H1 (cell line): ENCODE data around the gene OPN1SW. TPM values are rescaled to one million over a fixed set of nuclear protein-coding genes. Genes with fewer than 3 reads are reported as not detected.

Experiments used
- CTCF ChIA-PET: fragments of 300-600 bp; sonication (Branson Sonifier 250); formaldehyde crosslinking; loops from one replicate; lab custom pipeline; 2021; ENCODE audit not compliant: partially characterized antibody; lab: Charles Lee
- POLR2A ChIA-PET: fragments of 300-600 bp; sonication (Branson Sonifier 250); formaldehyde crosslinking; loops from one replicate; lab custom pipeline; 2021; ENCODE audit warnings: inconsistent platforms; ENCODE audit not compliant: partially characterized antibody; lab: Charles Lee
- DNase-seq, 2 experiments: peaks; one replicate each; pipeline versions ENCODE4 v3.0.0 to v3.0.0-alpha.2; 2010 to 2022; ENCODE audit warnings: low spot score in 2 of 2, low read depth in 1 of 2, mixed read lengths in 1 of 2
- FAIRE-seq: peaks from 2 replicates; lab custom pipeline; 2011; peaks lifted over from hg19 to GRCh38; lab: Jason Lieb, UNC
- H2AFZ ChIP-seq: 2 replicates; pipeline ENCODE4 v1.8.1; 2012; ENCODE audit warnings: low read length, inconsistent platforms
- H2AK5ac ChIP-seq: 2 replicates; pipeline ENCODE4 v1.6.1; 2013; ENCODE audit warnings: low read depth, low read length
- H2BK120ac ChIP-seq: replicated peaks from 2 replicates; pipeline ENCODE3; 2013; ENCODE audit warnings: low read depth, low read length, inconsistent platforms
- H2BK12ac ChIP-seq: 2 replicates; pipeline ENCODE4 v1.6.1; 2013; ENCODE audit warnings: low read depth, low read length
- H2BK15ac ChIP-seq: 2 replicates; pipeline ENCODE4 v1.6.1; 2013; ENCODE audit warnings: low read length
- H2BK20ac ChIP-seq: 2 replicates; pipeline ENCODE4 v1.6.1; 2013; ENCODE audit warnings: low read length
- H2BK5ac ChIP-seq: 2 replicates; pipeline ENCODE4 v1.6.1; 2013; ENCODE audit warnings: low read depth, low read length
- H3K14ac ChIP-seq: 2 replicates; pipeline ENCODE4 v1.6.1; 2013; ENCODE audit warnings: inconsistent platforms; ENCODE audit not compliant: insufficient read length
- H3K18ac ChIP-seq: 2 replicates; pipeline ENCODE4 v1.6.1; 2013; ENCODE audit warnings: low read length; ENCODE audit errors: extremely low read depth
- H3K23ac ChIP-seq: 2 replicates; pipeline ENCODE4 v1.6.1; 2013; ENCODE audit warnings: inconsistent platforms; ENCODE audit not compliant: insufficient read length
- H3K23me2 ChIP-seq: 2 replicates; pipeline ENCODE4 v1.6.1; 2013; ENCODE audit warnings: low read depth, low read length
- H3K27ac ChIP-seq: 2 replicates; pipeline ENCODE4 v1.6.1; 2011; ENCODE audit warnings: low read depth, low read length, inconsistent platforms
- H3K27me3 ChIP-seq, 4 experiments: replicated peaks in 1 of 4; 1 replicate in 1 of 4; 2 replicates in 3 of 4; pipeline versions ENCODE4 v1.6.1 to v1.8.1; 2011 to 2013; ENCODE audit warnings: low read length in 3 of 4, mild to moderate bottlenecking in 3 of 4, inconsistent platforms in 2 of 4, mixed read lengths in 2 of 4, moderate library complexity in 1 of 4; ENCODE audit not compliant: control insufficient read depth in 3 of 4, insufficient read depth in 3 of 4; ENCODE audit errors: extremely low read depth in 1 of 4
- H3K36me3 ChIP-seq, 4 experiments: 2 replicates each; pipeline versions ENCODE4 v1.6.1 to v1.8.1; 2011 to 2013; ENCODE audit warnings: mild to moderate bottlenecking in 4 of 4, low read length in 3 of 4, moderate library complexity in 2 of 4, control low read depth in 1 of 4, inconsistent platforms in 1 of 4; ENCODE audit not compliant: insufficient read depth in 4 of 4, control insufficient read depth in 2 of 4
- H3K4ac ChIP-seq: replicated peaks from 2 replicates; pipeline ENCODE3; 2013; ENCODE audit warnings: low read length, low read depth, mixed read lengths, inconsistent platforms; ENCODE audit not compliant: insufficient read length
- H3K4me1 ChIP-seq, 4 experiments: replicated peaks in 1 of 4; 1 replicate in 1 of 4; 2 replicates in 3 of 4; pipeline versions ENCODE4 v1.6.1 to v1.8.1; 2011 to 2013; ENCODE audit warnings: low read length in 3 of 4, inconsistent platforms in 2 of 4, mixed read lengths in 1 of 4; ENCODE audit not compliant: insufficient read depth in 4 of 4, control insufficient read depth in 3 of 4
- H3K4me2 ChIP-seq, 2 experiments: 2 replicates each; pipeline versions ENCODE4 v1.6.1 to v1.8.1; 2011 to 2013; ENCODE audit warnings: low read depth in 2 of 2, low read length in 2 of 2, control low read depth in 1 of 2, inconsistent platforms in 1 of 2, mild to moderate bottlenecking in 1 of 2; ENCODE audit not compliant: insufficient read depth in 1 of 2
- H3K4me3 ChIP-seq, 4 experiments: fragments of 200-600, 300-600 bp in 1 of 4; sonication (generic), shearing (Covaris generic), sonication (Bioruptor Twin) in 1 of 4; 2 replicates each; pipeline versions ENCODE4 v1.5.1 to v1.8.1; 2011 to 2016; ENCODE audit warnings: low read length in 4 of 4, low read depth in 3 of 4, control low read depth in 2 of 4, inconsistent platforms in 2 of 4, mild to moderate bottlenecking in 2 of 4, mixed read lengths in 1 of 4, moderate library complexity in 1 of 4; ENCODE audit not compliant: insufficient read depth in 2 of 4; ENCODE audit errors: extremely low read depth in 1 of 4
- H3K56ac ChIP-seq: replicated peaks from 2 replicates; pipeline ENCODE3; 2013; ENCODE audit warnings: low read depth, mild to moderate bottlenecking, mixed read lengths, low read length, inconsistent platforms; ENCODE audit not compliant: insufficient read length
- H3K79me1 ChIP-seq: 2 replicates; pipeline ENCODE4 v1.6.1; 2013; ENCODE audit warnings: low read depth, low read length, control low read depth
- H3K79me2 ChIP-seq, 2 experiments: 2 replicates each; pipeline versions ENCODE4 v1.6.1 to v1.8.1; 2012 to 2013; ENCODE audit warnings: low read length in 2 of 2, mild to moderate bottlenecking in 2 of 2, inconsistent platforms in 1 of 2; ENCODE audit not compliant: insufficient read depth in 2 of 2, control insufficient read depth in 1 of 2
- H3K9ac ChIP-seq, 4 experiments: replicated peaks in 1 of 4; 1 replicate in 1 of 4; 2 replicates in 3 of 4; pipeline versions ENCODE4 v1.6.1 to v1.8.1; 2011 to 2013; ENCODE audit warnings: low read depth in 3 of 4, low read length in 3 of 4, control low read depth in 2 of 4, mild to moderate bottlenecking in 2 of 4, moderate library complexity in 2 of 4, inconsistent platforms in 1 of 4; ENCODE audit errors: extremely low read depth in 1 of 4
- H3K9me3 ChIP-seq, 2 experiments: 2 replicates each; pipeline versions ENCODE4 v1.6.1 to v1.8.1; 2012 to 2013; ENCODE audit warnings: mild to moderate bottlenecking in 2 of 2, moderate library complexity in 2 of 2, control low read depth in 1 of 2, inconsistent platforms in 1 of 2, low read depth in 1 of 2, low read length in 1 of 2, mixed read lengths in 1 of 2; ENCODE audit not compliant: insufficient read depth in 2 of 2
- H4K20me1 ChIP-seq, 2 experiments: replicated peaks in 1 of 2; 2 replicates each; pipeline versions ENCODE3 to v1.8.1; 2011 to 2013; ENCODE audit warnings: inconsistent platforms in 2 of 2, low read length in 2 of 2, mild to moderate bottlenecking in 1 of 2; ENCODE audit not compliant: insufficient read depth in 2 of 2, control insufficient read depth in 1 of 2
- H4K5ac ChIP-seq: 2 replicates; pipeline ENCODE4 v1.6.1; 2013; ENCODE audit warnings: low read length, low read depth, mixed read lengths, inconsistent platforms; ENCODE audit not compliant: insufficient read length
- H4K8ac ChIP-seq: 2 replicates; pipeline ENCODE4 v1.8.0; 2013; ENCODE audit warnings: mild to moderate bottlenecking, moderate library complexity, low read length, inconsistent platforms; ENCODE audit not compliant: insufficient read depth; ENCODE audit errors: extremely low read depth
- H4K91ac ChIP-seq: replicated peaks from 2 replicates; pipeline ENCODE3; 2013; ENCODE audit warnings: low read length, mixed read lengths, inconsistent platforms; ENCODE audit not compliant: insufficient read length
- CBX5 ChIP-seq: fragments of 300-800, 300-1000 bp; sonication (generic); IDR thresholded peaks from 2 replicates; pipeline ENCODE4 v1.7.1; 2016; ENCODE audit warnings: antibody characterized with exemption, low read length, low read depth
- CREB1 ChIP-seq: IDR thresholded peaks from 2 replicates; pipeline ENCODE4 v1.6.1; 2012; ENCODE audit warnings: inconsistent platforms
- FOSL1 ChIP-seq: IDR thresholded peaks from 2 replicates; pipeline ENCODE4 v1.6.1; 2011; ENCODE audit warnings: mild to moderate bottlenecking, low read depth, low read length, moderate library complexity; ENCODE audit not compliant: insufficient read depth
- KDM1A ChIP-seq: fragments of 200-600, 300-600 bp; sonication (generic); IDR thresholded peaks from 2 replicates; pipeline ENCODE4 v1.7.1; 2016; ENCODE audit warnings: mild to moderate bottlenecking, low read length, borderline replicate concordance
- KDM5A ChIP-seq: fragments of 200-600 bp; IDR thresholded peaks from 2 replicates; pipeline ENCODE4 v1.7.1; 2012; ENCODE audit warnings: mild to moderate bottlenecking, low read length, inconsistent platforms, mixed read lengths
- POLR2A ChIP-seq, 2 experiments: IDR thresholded peaks; 1 replicate in 1 of 2; 2 replicates in 1 of 2; pipeline ENCODE4 v1.6.1; 2011; ENCODE audit warnings: low read depth in 2 of 2, low read length in 2 of 2, mild to moderate bottlenecking in 2 of 2; ENCODE audit errors: control extremely low read depth in 1 of 2
- SIX5 ChIP-seq: IDR thresholded peaks from 2 replicates; pipeline ENCODE4 v1.6.1; 2011; ENCODE audit warnings: mild to moderate bottlenecking, low read depth, low read length
- SUZ12 ChIP-seq: fragments of 200-600 bp; sonication (generic); IDR thresholded peaks from 2 replicates; pipeline ENCODE4 v1.6.1; 2012; ENCODE audit warnings: mild to moderate bottlenecking, inconsistent platforms, low read length, moderate library complexity, mixed read lengths
- TCF12 ChIP-seq: IDR thresholded peaks from 2 replicates; pipeline ENCODE4 v1.6.1; 2011; ENCODE audit warnings: low read depth, mild to moderate bottlenecking, low read length
- YY1 ChIP-seq: IDR thresholded peaks from 2 replicates; pipeline ENCODE4 v1.6.1; 2011; ENCODE audit warnings: low read depth, mild to moderate bottlenecking, low read length
- WGBS, 2 experiments: shearing (Covaris generic) in 1 of 2; methylation state at CpG; one replicate each; pipeline versions ENCODE4 v1.1.6 to v1.1.7; 2013 to 2015; ENCODE audit warnings: low lambda C conversion rate in 2 of 2, mixed read lengths in 2 of 2, inconsistent platforms in 1 of 2, low coverage in 1 of 2, missing lambda C conversion rate in 1 of 2; ENCODE audit not compliant: insufficient replicate concordance in 2 of 2, insufficient coverage in 1 of 2, insufficient read length in 1 of 2; ENCODE audit errors: extremely low coverage in 1 of 2, missing lambda C conversion rate in 1 of 2; 5-methylcytosine and 5-hydroxymethylcytosine counted together
- polyA plus RNA-seq, 7 experiments: library from polyadenylated mRNA; depleted of rRNA in 3 of 7; stranded (reverse) in 5 of 7; unstranded in 2 of 7; fragments of >200 nt in 5 of 7; fragments of 200-250 nt in 2 of 7; gene quantifications; 1 replicate in 5 of 7; 2 replicates in 1 of 7; 4 replicates in 1 of 7; pipeline versions ENCODE4 v1.2.1 to v1.2.3, GENCODE V29; 2011 to 2013; ENCODE audit warnings: missing spikeins in 2 of 7, mixed read lengths in 2 of 7
- total RNA-seq: library from RNA; stranded (reverse); fragmentation: NEBNext Ultra II Directional; extraction: Animal tissue kit (Norgen Biotek cat#: 25700); gene quantifications from 2 replicates; pipeline ENCODE4 v1.2.1, GENCODE V29; 2021
- TF ChIP-seq, protein P1 (sequence below): IDR thresholded peaks from 2 replicates; pipeline ENCODE4 v1.6.1; 2012; ENCODE audit warnings: low read length, inconsistent platforms
- TF ChIP-seq, protein P2 (sequence below): IDR thresholded peaks from 2 replicates; pipeline ENCODE4 v1.6.1; 2011; ENCODE audit warnings: low read depth, mild to moderate bottlenecking, low read length; ENCODE audit not compliant: insufficient read depth

The OPN1SW gene
- total and polyA plus RNA-seq, 2 of the 8 experiments (the other 6 are each of a cell fraction or from before 2014, with no cell fraction given), result not detected

DNA sequence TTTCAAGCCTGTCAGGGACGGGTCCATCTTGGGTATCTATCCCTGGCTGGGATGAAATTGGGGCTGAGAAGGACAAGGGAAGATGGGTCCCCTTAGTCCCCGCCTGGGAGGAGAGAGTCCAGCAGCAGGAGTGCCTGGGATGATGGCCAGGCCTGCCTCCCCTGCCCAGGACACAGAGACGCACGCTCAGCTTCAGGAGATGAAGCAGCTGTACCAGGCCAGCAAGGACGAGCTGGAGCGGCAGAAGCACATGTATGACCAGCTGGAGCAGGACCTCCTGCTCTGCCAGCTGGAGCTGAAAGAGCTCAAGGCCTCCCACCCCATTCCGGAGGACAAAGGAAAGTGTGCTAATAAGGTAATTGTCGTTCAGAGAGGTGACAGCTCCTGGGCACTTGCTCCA lies 31.6 kb upstream of the OPN1SW start:
- WGBS, 2 experiments, result 85% methylated on average over 8 of the region's 8 CpGs; no CpG with 5 or more reads in 1 of the 2 experiments
- no peaks in the 10 kb centered on the region for H3K27me3 ChIP-seq
- no peak overlapping the region for H4K91ac ChIP-seq
- H2BK20ac ChIP-seq, result no peak overlapping the region
- no peak overlapping the region for H4K8ac ChIP-seq
- no peaks in the 10 kb centered on the region for H3K23me2 ChIP-seq
- H3K14ac ChIP-seq, result no peak overlapping the region
- H3K4me2 ChIP-seq, result no peak overlapping the region
- no peak overlapping the region for H2BK5ac ChIP-seq
- H3K18ac ChIP-seq, result no peak overlapping the region
- no peaks in the 10 kb centered on the region for H3K79me1 ChIP-seq
- no peak overlapping the region for H2BK120ac ChIP-seq
- no peak overlapping the region for H3K56ac ChIP-seq
- peaks cover 0 to 2% of the 10 kb centered on the region in 2 experiments for H4K20me1 ChIP-seq
- no peak overlapping the region for H3K4me3 ChIP-seq
- H3K36me3 ChIP-seq, result peaks cover 20 to 76% (median 38%) of the 10 kb centered on the region in 4 experiments; a peak in 7 of 8 replicates
- ChIA-PET POLR2A (interaction anchor here (1.2 to 3.6 kb wide), 5 partner anchors 8 to 18 kb away, joined by 3 to 21 read pairs (median 5); partner anchors contain the start of gene CCDC136), CTCF (interaction anchor here (1.8 kb wide), 2 partner anchors 34 to 135 kb away, joined by 3 read pairs; no protein-coding TSS in a partner anchor)
- H2BK15ac ChIP-seq, result no peak overlapping the region
- H3K4ac ChIP-seq, result no peak overlapping the region
- H3K79me2 ChIP-seq, result no peaks in the 10 kb centered on the region
- no peak overlapping the region for H2BK12ac ChIP-seq
- no peak overlapping the region for H2AFZ ChIP-seq
- H3K27ac ChIP-seq, result no peak overlapping the region
- H2AK5ac ChIP-seq, result no peak overlapping the region
- peaks cover 0 to 2% (median under 1%) of the 10 kb centered on the region in 4 experiments; a peak in 3 of 7 replicates for H3K4me1 ChIP-seq
- DNase-seq, result no peak
- no peak overlapping the region for H4K5ac ChIP-seq
- no peaks in the 10 kb centered on the region for H3K9me3 ChIP-seq
- no peak for FAIRE-seq
- H3K23ac ChIP-seq, result no peak overlapping the region
- H3K9ac ChIP-seq, result no peak overlapping the region
- TF ChIP-seq, protein P1, sequence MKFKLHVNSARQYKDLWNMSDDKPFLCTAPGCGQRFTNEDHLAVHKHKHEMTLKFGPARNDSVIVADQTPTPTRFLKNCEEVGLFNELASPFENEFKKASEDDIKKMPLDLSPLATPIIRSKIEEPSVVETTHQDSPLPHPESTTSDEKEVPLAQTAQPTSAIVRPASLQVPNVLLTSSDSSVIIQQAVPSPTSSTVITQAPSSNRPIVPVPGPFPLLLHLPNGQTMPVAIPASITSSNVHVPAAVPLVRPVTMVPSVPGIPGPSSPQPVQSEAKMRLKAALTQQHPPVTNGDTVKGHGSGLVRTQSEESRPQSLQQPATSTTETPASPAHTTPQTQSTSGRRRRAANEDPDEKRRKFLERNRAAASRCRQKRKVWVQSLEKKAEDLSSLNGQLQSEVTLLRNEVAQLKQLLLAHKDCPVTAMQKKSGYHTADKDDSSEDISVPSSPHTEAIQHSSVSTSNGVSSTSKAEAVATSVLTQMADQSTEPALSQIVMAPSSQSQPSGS, result no peak
- TF ChIP-seq CREB1, result no peak
- TF ChIP-seq YY1, result no peak
- TF ChIP-seq SIX5, result no peak
- TF ChIP-seq, protein P2, sequence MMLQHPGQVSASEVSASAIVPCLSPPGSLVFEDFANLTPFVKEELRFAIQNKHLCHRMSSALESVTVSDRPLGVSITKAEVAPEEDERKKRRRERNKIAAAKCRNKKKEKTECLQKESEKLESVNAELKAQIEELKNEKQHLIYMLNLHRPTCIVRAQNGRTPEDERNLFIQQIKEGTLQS, result no peak
- TF ChIP-seq FOSL1, result no peak
- no peak for TF ChIP-seq POLR2A (IDR thresholded peaks at IDR 0.05; ENCODE audit: control extremely low read depth in 1 of 2, low read depth in 2 of 2, low read length in 2 of 2)
- TF ChIP-seq CBX5, result no peak
- no peak for TF ChIP-seq SUZ12
- TF ChIP-seq KDM5A, result no peak
- no peak for TF ChIP-seq TCF12
- no peak for TF ChIP-seq KDM1A
